GM19239 (cell line): ENCODE data around the gene OR2D3.
"Not testable (repeated sequence)": the region's sequence is repeated elsewhere in the genome, so short reads cannot be mapped to it uniquely, and the experiment has no call there.

ENCODE experiments used
- DNase-seq: peaks from one replicate; pipeline ENCODE4 v3.0.0; 2011; ENCODE audit warnings: low spot score; ENCODE audit not compliant: insufficient read length
- FAIRE-seq: peaks from 2 replicates; lab custom pipeline; 2011; peaks lifted over from hg19 to GRCh38; lab: Jason Lieb, UNC

Gene OR2D3

DNA sequence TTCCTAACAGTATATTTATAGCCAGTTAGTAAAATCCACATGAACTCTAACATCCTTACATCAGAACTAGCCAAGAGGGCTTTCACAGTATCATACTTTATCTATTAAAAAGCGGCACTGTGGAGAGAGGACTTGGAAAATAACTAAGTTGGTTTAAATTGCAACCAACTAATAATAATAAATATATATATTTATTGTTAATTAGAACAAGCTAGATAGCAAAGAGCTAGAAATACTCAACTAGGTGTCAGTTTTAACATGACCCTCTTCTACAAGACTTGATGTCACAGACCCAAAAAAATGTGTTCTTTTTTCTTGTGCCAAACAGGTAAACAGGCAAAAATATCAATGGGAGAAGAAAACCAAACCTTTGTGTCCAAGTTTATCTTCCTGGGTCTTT is at the start of gene OR2D3:
OR2D3 (plus strand) TSS at position 301 of the 400 bp plus-strand sequence; CDS start at position 301, 0 bp downstream.
- FAIRE-seq = no peak
- DNase-seq = no peak

DNA sequence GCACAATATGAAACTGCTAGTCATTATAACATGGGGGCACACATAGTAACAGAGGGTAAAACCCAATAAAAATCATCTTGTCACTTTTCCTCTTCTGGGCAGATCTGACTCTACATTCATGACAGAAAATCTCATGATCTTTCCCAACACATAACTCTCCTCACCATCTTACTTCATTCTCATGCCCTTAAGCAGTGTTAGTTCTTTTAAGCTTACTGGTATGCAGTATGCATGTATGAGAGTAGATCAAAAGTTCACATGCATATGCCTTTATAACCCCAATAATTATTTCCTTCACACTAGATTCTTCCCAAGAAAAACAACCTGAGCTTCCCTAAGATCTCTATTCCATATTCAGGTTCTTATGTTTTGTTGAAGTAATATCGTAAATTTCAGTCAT is 49.5 kb upstream of the OR2D3 start:
- no peak for DNase-seq
- no peak for FAIRE-seq

GRCh38 chr11:6875761-6876160 is 45.0 kb upstream of the OR2D3 start:
- DNase-seq = no peak
- FAIRE-seq = no peak

GRCh38 chr11:6876325-6876724 is 44.5 kb upstream of the OR2D3 start, which contains the start of gene OR10A4:
OR10A4 (plus strand) TSS chr11:6876625; CDS start chr11:6876648, 23 bp downstream.
- DNase-seq (no peak), FAIRE-seq (no peak)

GRCh38 chr11:6876914-6877313 is 43.9 kb upstream of the OR2D3 start:
- FAIRE-seq = no peak
- DNase-seq = no peak

DNA sequence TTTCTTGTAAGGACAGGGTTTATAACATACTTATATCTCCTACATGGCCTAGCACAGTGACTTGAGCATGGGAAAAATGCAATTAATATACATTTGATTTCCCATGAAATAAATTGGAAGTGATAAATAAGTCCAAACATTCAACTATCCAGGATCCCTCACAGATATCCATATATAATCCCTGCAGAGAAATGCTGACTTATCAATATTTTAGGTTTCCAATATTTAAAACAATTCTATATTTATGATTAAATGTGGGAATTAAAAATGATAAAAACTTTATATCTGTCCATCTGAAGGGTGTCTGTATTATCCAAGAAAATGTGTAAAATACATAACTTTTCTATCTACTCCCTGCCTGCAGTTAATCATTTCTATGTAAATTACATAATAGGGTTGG is 38.1 kb upstream of the OR2D3 start:
- no peak for DNase-seq
- no peak for FAIRE-seq

DNA sequence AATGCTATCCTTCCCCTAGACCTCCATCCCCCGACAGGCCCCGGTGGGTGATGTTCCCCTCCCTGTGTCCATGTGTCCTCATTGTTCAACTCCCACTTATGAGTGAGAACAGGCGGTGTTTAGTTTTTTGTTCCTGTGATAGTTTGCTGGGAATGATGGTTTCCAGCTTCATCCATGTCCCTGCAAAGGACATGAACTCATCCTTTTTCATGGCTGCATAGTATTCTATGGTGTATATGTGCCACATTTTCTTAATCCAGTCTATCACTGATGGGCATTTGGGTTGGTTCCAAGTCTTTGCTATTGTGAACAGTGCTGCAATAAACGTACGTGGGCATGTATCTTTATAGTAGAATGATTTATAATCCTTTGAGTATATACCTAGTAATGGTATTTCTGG is 33.1 kb upstream of the OR2D3 start:
- not testable (repeated sequence) for FAIRE-seq

DNA sequence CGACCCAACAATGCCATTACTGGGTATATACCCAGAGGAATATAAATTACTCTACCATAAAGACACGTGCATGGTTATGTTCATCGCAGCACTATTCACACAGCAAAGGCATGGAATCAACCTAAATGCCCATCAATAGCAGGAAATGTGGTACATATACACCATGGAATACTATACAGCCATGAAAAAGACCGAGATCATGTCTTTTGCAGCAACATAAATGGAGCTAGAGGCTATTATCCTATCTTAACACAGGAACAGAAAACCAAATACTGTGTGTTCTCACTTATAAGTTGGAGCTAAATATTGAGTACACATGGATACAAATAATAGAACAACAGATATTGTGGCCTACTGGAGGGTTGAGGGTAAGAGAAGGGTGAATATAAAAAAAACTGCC is 32.0 kb upstream of the OR2D3 start:
- no peak for FAIRE-seq

More for the DNA sequence above, 33.1 kb upstream of the OR2D3 start:
- DNase-seq = not testable (repeated sequence)

DNA sequence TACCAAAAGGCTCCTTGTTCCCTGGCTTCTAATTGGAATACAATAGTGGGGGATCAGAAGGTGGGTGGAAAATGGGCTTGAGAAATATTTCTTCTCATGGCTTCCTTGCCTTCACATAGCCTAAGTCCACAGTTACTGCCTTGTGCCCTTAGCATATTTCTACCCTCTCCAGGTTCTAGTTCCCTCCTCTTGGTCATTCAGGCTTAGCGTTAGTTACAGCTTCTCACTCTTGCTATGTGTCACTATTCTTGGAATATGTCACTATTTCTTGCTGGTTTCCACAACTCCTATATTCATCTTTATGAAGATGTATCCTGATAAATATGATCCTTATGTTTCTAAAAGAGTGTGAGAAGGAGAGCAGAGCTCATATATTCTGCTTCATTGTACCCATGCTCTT is 31.0 kb upstream of the OR2D3 start:
- no peak for FAIRE-seq
- DNase-seq = no peak

More for the DNA sequence above, 32.0 kb upstream of the OR2D3 start:
- no peak for DNase-seq

GRCh38 chr11:6892400-6892799 is 28.4 kb upstream of the OR2D3 start, which contains the start of gene OR2D2:
OR2D2 (minus strand) TSS chr11:6892500; CDS start chr11:6892500, 0 bp downstream.
- DNase-seq (no peak), FAIRE-seq (no peak)

DNA sequence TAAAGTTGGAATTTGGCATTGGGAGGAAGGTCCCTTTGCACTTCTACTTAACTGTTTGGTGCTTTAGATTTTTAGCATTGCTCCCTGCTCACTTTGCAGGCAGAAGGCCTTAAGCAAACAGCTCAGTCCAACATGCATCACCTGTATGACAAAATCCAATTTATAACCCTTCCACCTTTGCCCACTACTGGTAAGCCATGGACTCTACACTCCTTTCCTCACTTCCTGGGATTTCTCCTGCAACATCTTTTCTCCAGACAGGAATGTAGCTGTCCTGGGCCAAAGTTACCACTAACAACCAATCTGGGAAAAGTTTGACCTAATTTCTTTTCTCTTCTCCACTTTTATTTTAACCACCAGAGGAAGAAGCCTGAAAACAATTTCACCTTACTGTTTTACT is 26.7 kb upstream of the OR2D3 start:
- no peak for DNase-seq
- no peak for FAIRE-seq

DNA sequence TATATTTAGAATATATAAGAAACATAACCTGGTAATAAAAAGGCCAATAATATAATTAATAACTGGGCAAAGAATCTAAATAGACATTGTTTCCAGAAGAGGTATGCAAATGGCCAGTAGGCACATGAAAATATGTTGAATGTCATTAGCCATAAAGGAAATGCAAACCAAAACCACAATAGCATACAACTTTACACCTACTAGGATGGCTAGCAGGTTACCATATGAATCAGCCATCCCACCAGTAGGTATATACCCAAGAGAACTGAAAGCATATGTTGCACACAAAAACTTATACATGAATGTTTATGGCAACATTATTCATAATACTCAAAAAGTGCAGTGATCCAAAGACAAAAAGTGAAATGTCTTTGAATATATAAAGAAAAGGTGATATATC is 25.8 kb upstream of the OR2D3 start:
- FAIRE-seq = no peak
- no peak for DNase-seq

DNA sequence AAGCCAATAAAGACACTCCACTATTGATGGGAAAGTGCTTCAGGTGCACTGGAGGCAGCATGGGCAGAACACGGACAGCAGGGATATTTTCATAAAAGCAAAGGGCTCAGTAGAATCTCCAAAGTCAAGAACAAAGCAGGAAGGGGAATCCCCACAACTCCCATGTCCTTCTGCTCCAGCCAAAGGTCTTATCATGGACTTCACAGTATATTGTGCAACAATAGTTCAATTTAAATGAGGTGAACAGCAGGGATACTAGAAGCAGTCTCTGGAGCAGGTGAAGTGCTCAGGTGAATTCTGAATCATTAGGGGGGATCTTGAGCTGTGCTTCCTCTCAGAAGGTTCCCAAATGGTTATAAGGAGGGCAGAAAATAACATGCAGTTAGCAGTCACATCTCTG is 21.9 kb upstream of the OR2D3 start:
- no peak for FAIRE-seq
- no peak for DNase-seq

- no peak for DNase-seq
- no peak for FAIRE-seq
Observed at GRCh38 chr11:6900327-6900999, 20.3 kb upstream of the OR2D3 start.

GRCh38 chr11:6904804-6905203 is 16.0 kb upstream of the OR2D3 start:
- DNase-seq, FAIRE-seq: not testable (repeated sequence)

DNA sequence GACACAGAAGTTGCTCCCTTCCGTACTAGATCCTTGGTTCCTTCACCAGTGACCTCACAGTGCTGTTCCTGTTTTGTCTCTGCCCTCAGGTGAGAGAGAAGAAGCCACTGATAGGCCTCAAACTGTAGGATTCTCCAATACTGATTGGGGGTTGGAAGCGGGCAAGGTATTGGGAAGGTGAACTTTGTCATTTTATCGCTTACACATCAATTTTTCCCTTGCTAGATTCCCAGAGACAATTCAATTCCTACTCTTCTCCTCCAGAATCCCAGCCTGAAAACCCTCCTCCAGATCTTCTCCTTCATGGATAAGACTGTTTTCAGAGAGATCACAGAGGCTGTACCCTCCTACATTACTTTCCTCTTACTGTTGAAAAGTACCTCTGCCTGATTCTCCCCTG is 9.4 kb upstream of the OR2D3 start:
- FAIRE-seq (no peak), DNase-seq (no peak)

GRCh38 chr11:6911948-6912347 is 8.9 kb upstream of the OR2D3 start:
- FAIRE-seq (no peak), DNase-seq (no peak)

GRCh38 chr11:6919698-6920097 is 1.1 kb upstream of the OR2D3 start:
- no peak for FAIRE-seq
- no peak for DNase-seq

DNA sequence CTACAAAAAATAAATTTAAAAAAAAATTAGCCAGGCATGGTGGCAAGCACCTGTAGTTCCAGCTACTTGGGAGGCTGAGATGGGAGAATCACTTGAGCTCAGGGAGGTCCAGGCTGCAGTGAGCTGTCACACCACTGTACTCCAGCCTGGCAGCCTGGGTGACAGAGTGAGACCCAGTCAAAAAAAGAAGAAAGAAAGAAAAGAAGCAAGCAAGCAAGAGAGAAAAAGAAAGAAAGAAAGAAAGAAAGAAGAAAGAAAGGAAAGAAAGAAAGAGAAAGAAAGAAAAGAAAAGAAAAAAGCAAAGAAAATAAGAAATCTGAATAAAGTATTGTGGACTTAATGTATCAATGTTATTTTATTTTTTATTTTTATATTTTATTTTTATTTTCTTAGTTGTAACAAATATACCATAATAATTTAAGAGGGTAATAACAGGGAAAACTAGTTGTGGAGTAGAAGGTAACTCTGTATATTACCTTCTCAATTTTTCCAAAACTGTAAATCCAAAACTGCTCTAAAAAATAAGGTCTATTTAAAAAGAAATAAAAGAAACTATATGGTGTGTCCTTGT is 4.3 kb downstream of the OR2D3 start:
- no peak for FAIRE-seq
- DNase-seq = no peak

DNA sequence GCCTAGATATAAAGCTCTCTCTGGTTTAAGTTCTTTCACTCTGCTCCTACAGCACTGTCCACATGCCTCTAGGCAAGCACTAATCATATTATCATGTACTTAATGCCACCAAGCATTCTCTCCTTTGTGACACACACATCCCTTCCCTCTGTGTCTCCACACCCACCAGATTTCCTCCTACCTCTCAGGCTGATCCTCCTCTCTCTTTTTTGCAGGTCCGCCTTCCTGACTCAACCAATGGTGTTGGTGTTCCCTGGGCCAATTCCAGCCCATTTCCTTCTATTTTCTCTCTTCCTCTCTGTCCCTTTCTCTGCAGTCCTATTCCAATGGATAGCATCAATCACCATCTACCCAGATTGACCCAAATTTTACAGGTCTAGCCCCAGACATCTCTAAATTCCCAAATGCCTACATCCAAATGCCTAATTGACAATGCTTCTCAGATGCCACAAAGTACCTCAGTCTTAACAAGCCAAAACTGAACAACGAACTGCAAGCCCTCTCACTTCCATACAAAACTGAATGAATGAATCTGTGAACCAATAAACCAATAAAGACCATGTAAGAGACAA is 4.9 kb downstream of the OR2D3 start:
- FAIRE-seq = no peak
- no peak for DNase-seq

- FAIRE-seq (no peak), DNase-seq (peak; percentile 17)
Observed at GRCh38 chr11:6926208-6927029, 5.6 kb downstream of the OR2D3 start, which contains the start of gene ZNF215. ZNF215 (plus strand) TSS chr11:6926426; CDS start chr11:6932273, 5,847 bp downstream.
